NB4 (cell line): ENCODE results near the gene IL34.

ENCODE experiments used
- DNase-seq: peaks from one replicate; pipeline ENCODE4 v3.0.0; 2010; ENCODE audit warnings: low read depth
- H3K4me3 ChIP-seq: one replicate; pipeline ENCODE4 v1.5.1; 2011; ENCODE audit warnings: mild to moderate bottlenecking, low read depth, low read length, moderate library complexity
- CTCF ChIP-seq: IDR thresholded peaks from one replicate; pipeline ENCODE4 v1.5.1; 2012; ENCODE audit warnings: low read depth, low read length
- MAX ChIP-seq: IDR thresholded peaks from 2 replicates; pipeline ENCODE4 v1.6.1; 2011; ENCODE audit warnings: low read depth, low read length
- MYC ChIP-seq: IDR thresholded peaks from 2 replicates; pipeline ENCODE4 v1.6.1; 2011; ENCODE audit warnings: low read depth, low read length
- POLR2A ChIP-seq: IDR thresholded peaks from 2 replicates; pipeline ENCODE4 v1.6.1; 2011; ENCODE audit warnings: mild to moderate bottlenecking; ENCODE audit not compliant: insufficient read length; ENCODE audit errors: extremely low read depth

The IL34 gene

GRCh38 chr16:70695331-70696070, 49.1 kb downstream of the IL34 start:
- DNase-seq: peak; percentile 85
- H3K4me3 ChIP-seq: no peak overlapping the region
- TF ChIP-seq MYC (peak; percentile 63), CTCF (no peak), MAX (0 out of 2 replicates have a peak, but pooled peaks have one; percentile 46), POLR2A (no peak)

GRCh38 chr16:70696355-70696754, 50.0 kb downstream of the IL34 start:
- no peak for DNase-seq
- TF ChIP-seq MAX (no peak), MYC (no peak), CTCF (no peak), POLR2A (no peak)
- H3K4me3 ChIP-seq: no peak overlapping the region

- TF ChIP-seq CTCF (no peak), MYC (peak; percentile 40; the same call in 1 of the 2 replicates), POLR2A (peak; percentile 32)
- DNase-seq: peak; percentile 97
These were observed 50.7 kb downstream of the IL34 start for GRCh38 chr16:70696952-70697593.

GRCh38 chr16:70697594-70698170, 51.3 kb downstream of the IL34 start:
- peak; percentile 80 for DNase-seq
- TF ChIP-seq MYC: no peak
- TF ChIP-seq POLR2A: no peak
- TF ChIP-seq MAX: no peak
- no peak for TF ChIP-seq CTCF
- peak overlapping the region; percentile 7 for H3K4me3 ChIP-seq

More at GRCh38 chr16:70696952-70697593, 50.7 kb downstream of the IL34 start:
- peak overlapping the region; percentile 7 for H3K4me3 ChIP-seq

- TF ChIP-seq MYC (no peak), MAX (no peak), POLR2A (no peak), CTCF (no peak)
- DNase-seq: no peak
- no peak overlapping the region for H3K4me3 ChIP-seq
These were observed 52.5 kb downstream of the IL34 start for GRCh38 chr16:70698901-70699300.

- no peak for DNase-seq
- TF ChIP-seq POLR2A (no peak), MYC (no peak), MAX (no peak), CTCF (no peak)
- no peak overlapping the region for H3K4me3 ChIP-seq
These were observed 53.3 kb downstream of the IL34 start for GRCh38 chr16:70699696-70700095.
